ENCODE data around the gene APOO.

DNA sequence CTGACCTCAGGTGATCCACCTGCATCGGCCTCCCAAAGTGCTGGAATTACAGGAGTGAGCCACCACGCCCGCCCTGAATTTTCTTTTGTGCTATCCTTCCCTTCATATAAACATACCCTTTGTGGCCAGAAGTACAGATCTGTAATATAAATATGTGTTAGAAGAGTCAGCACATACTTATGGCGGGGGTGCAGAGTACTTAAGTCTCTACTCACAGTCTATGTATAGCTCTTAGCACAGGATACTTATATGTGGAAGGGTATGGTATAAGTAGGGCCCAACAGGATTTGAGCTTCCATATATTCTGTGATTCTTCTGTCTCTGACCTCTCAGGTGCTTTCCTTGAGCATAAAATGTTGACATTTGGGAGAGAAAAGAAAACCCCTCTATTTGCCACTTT lies 18.3 kb upstream of the APOO start:
- TF ChIP-seq POLR2AphosphoS5 (IDR thresholded peaks at IDR 0.05; ENCODE audit: borderline replicate concordance, low read depth, low read length) (no peak), EZH2 (IDR thresholded peaks at IDR 0.05) (no peak)
